Activated CD8-positive, alpha-beta T cell treated with anti-CD3 and anti-CD28 coated beads for 36 hours (primary cell): ENCODE results near the gene PHKA2. TPM values are rescaled to one million over a fixed set of nuclear protein-coding genes. Genes with fewer than 3 reads are reported as not detected.

Experiments
- ATAC-seq: fragments of 200-7000 bp; cut with Tn5 transposase; one replicate; pipeline ENCODE4 v1.10.0; 2021; ENCODE audit warnings: mild to moderate bottlenecking, moderate library complexity
- CTCF ChIA-PET: fragments of 350-600 bp; sonication (Branson Sonifier 250); formaldehyde crosslinking; loops from one replicate; lab custom pipeline; 2021; ENCODE audit warnings: antibody characterized with exemption; lab: Charles Lee
- POLR2A ChIA-PET: fragments of 350-600 bp; sonication (Branson Sonifier 250); formaldehyde crosslinking; loops from one replicate; lab custom pipeline; 2021; ENCODE audit warnings: antibody characterized with exemption; lab: Charles Lee
- DNase-seq: peaks from one replicate; pipeline ENCODE4 v3.0.0-alpha.2; 2020
- H3K27ac Mint-ChIP-seq: one replicate; pipeline ENCODE4 v1.8.0; 2021; ENCODE audit warnings: mild to moderate bottlenecking, mixed read lengths
- H3K27me3 Mint-ChIP-seq: one replicate; pipeline ENCODE4 v1.8.0; 2021; ENCODE audit warnings: mixed read lengths
- H3K36me3 Mint-ChIP-seq: one replicate; pipeline ENCODE4 v1.8.0; 2021; ENCODE audit warnings: low read depth, mixed read lengths
- H3K4me1 Mint-ChIP-seq: one replicate; pipeline ENCODE4 v1.8.0; 2021; ENCODE audit warnings: low read depth, mixed read lengths
- H3K4me3 Mint-ChIP-seq: one replicate; pipeline ENCODE4 v1.8.0; 2021; ENCODE audit warnings: mild to moderate bottlenecking, moderate library complexity, mixed read lengths
- H3K9me3 Mint-ChIP-seq: one replicate; pipeline ENCODE4 v1.8.0; 2021; ENCODE audit warnings: mixed read lengths
- CTCF ChIP-seq: fragments of 200-600 bp; IDR thresholded peaks from one replicate; pipeline ENCODE4 v1.8.0; 2022; ENCODE audit warnings: antibody characterized with exemption, mild to moderate bottlenecking
- intact Hi-C: fragments of 100-400 bp; cut with micrococcal nuclease; formaldehyde crosslinking; loops from one replicate; pipeline ENCODE4 v1.10.0; 2022
- total RNA-seq, 2 experiments: library from RNA; stranded (reverse); gene quantifications; one replicate each; pipeline ENCODE4 v1.2.3, GENCODE V29; 2021

Gene PHKA2
- total RNA-seq, 2 experiments from 2014 or later: 23.3 to 26.1 TPM

GRCh38 chrX:18886344-18887161 is 97.4 kb downstream of the PHKA2 start:
- H3K4me1 Mint-ChIP-seq: peaks cover 25% of the 10 kb centered on the region
- no peaks in the 10 kb centered on the region for H3K36me3 Mint-ChIP-seq
- intact Hi-C loops: no loop called here
- no peaks in the 10 kb centered on the region for H3K9me3 Mint-ChIP-seq
- peak; percentile 66 for DNase-seq
- peak overlapping the region; percentile 79 for H3K4me3 Mint-ChIP-seq
- ChIA-PET CTCF (interaction anchor here (0.7 to 1.3 kb wide), 3 partner anchors 11 to 496 kb away, joined by 3 to 4 read pairs (median 3); no protein-coding TSS in a partner anchor), POLR2A (no interaction called here)
- ATAC-seq: peak; percentile 72
- peak; percentile 44 for TF ChIP-seq CTCF
- H3K27ac Mint-ChIP-seq: peak overlapping the region; percentile 92
- no peaks in the 10 kb centered on the region for H3K27me3 Mint-ChIP-seq

GRCh38 chrX:18886005-18886343 is 97.9 kb downstream of the PHKA2 start:
- peaks cover 25% of the 10 kb centered on the region for H3K4me1 Mint-ChIP-seq
- peak; percentile 47 for ATAC-seq
- no peaks in the 10 kb centered on the region for H3K36me3 Mint-ChIP-seq
- peak overlapping the region; percentile 79 for H3K4me3 Mint-ChIP-seq
- H3K9me3 Mint-ChIP-seq: no peaks in the 10 kb centered on the region
- TF ChIP-seq CTCF: no peak
- no peaks in the 10 kb centered on the region for H3K27me3 Mint-ChIP-seq
- peak overlapping the region; percentile 92 for H3K27ac Mint-ChIP-seq
- CTCF ChIA-PET: no interaction called here
- POLR2A ChIA-PET: no interaction called here
- DNase-seq: peak; percentile 24
- intact Hi-C loops: no loop called here

- Mint-ChIP-seq H3K9me3 (no peaks in the 10 kb centered on the region), H3K27me3 (no peaks in the 10 kb centered on the region), H3K36me3 (no peaks in the 10 kb centered on the region), H3K27ac (peak overlapping the region; percentile 92), H3K4me1 (peaks cover 25% of the 10 kb centered on the region), H3K4me3 (peak overlapping the region; percentile 79)
- ChIA-PET CTCF (interaction anchor here (0.5 kb wide), 1 partner anchor 662 kb away, joined by 3 read pairs; no protein-coding TSS in a partner anchor), POLR2A (no interaction called here)
- no peak for TF ChIP-seq CTCF
- DNase-seq (no peak), ATAC-seq (peak; percentile 31)
- intact Hi-C loops: no loop called here
Measured at GRCh38 chrX:18885328-18886004, 98.4 kb downstream of the PHKA2 start.

GRCh38 chrX:18884916-18885315 is 99.0 kb downstream of the PHKA2 start:
- CTCF ChIA-PET: interaction anchor here (0.5 kb wide), 1 partner anchor 662 kb away, joined by 3 read pairs; no protein-coding TSS in a partner anchor
- POLR2A ChIA-PET: no interaction called here
- TF ChIP-seq CTCF: no peak
- H3K27ac Mint-ChIP-seq: no peak overlapping the region
- H3K9me3 Mint-ChIP-seq: no peaks in the 10 kb centered on the region
- H3K4me3 Mint-ChIP-seq: no peak overlapping the region
- intact Hi-C loops: no loop called here
- peaks cover 23% of the 10 kb centered on the region for H3K4me1 Mint-ChIP-seq
- DNase-seq (no peak), ATAC-seq (no peak)
- H3K36me3 Mint-ChIP-seq: no peaks in the 10 kb centered on the region
- H3K27me3 Mint-ChIP-seq: no peaks in the 10 kb centered on the region
